WTC11 (cell line): Measurements from ENCODE around the gene MFGE8. TPM values are rescaled to one million over a fixed set of nuclear protein-coding genes. Genes with fewer than 3 reads are reported as not detected.

Experiments used
- ATAC-seq: fragments of 200-7000 bp; cut with Tn5 transposase; 2 replicates; pipeline ENCODE4 v1.10.0; 2021; ENCODE audit warnings: mild to moderate bottlenecking, moderate library complexity
- CTCF ChIA-PET: fragments of 300-600 bp; sonication (Branson Sonifier 250); formaldehyde crosslinking; loops from one replicate; lab custom pipeline; 2021; ENCODE audit warnings: antibody characterized with exemption; lab: Charles Lee
- POLR2A ChIA-PET: fragments of 350-600 bp; sonication (Branson Sonifier 250); formaldehyde crosslinking; loops from one replicate; lab custom pipeline; 2021; ENCODE audit warnings: antibody characterized with exemption; lab: Charles Lee
- DNase-seq: peaks from one replicate; pipeline ENCODE4 v3.0.0; 2021; ENCODE audit warnings: low spot score
- H3K27ac Mint-ChIP-seq: 2 replicates; pipeline ENCODE4 v1.8.0; 2021; ENCODE audit warnings: mixed read lengths
- H3K27me3 Mint-ChIP-seq: 2 replicates; pipeline ENCODE4 v1.8.0; 2021; ENCODE audit warnings: low read depth, mild to moderate bottlenecking, moderate library complexity, mixed read lengths
- H3K36me3 Mint-ChIP-seq: 2 replicates; pipeline ENCODE4 v1.8.0; 2021; ENCODE audit warnings: mixed read lengths
- H3K4me1 Mint-ChIP-seq: 2 replicates; pipeline ENCODE4 v1.8.0; 2022; ENCODE audit warnings: mixed read lengths
- H3K4me3 Mint-ChIP-seq: 2 replicates; pipeline ENCODE4 v1.8.0; 2021; ENCODE audit warnings: mild to moderate bottlenecking, moderate library complexity, mixed read lengths
- H3K9me3 Mint-ChIP-seq: 2 replicates; pipeline ENCODE4 v1.8.0; 2021; ENCODE audit warnings: mixed read lengths
- CREB1 ChIP-seq: sonication (generic); formaldehyde crosslinking; IDR thresholded peaks from 2 replicates; pipeline ENCODE4 v1.8.0; 2023; ENCODE audit warnings: mild to moderate bottlenecking, missing genetic modification reagents
- ELF4 ChIP-seq: sonication (generic); formaldehyde crosslinking; IDR thresholded peaks from 2 replicates; pipeline ENCODE4 v1.8.1; 2022; ENCODE audit warnings: low read depth, mild to moderate bottlenecking, moderate library complexity, missing genetic modification reagents
- GABPB1 ChIP-seq: sonication (generic); formaldehyde crosslinking; IDR thresholded peaks from 2 replicates; pipeline ENCODE4 v1.8.1; 2023; ENCODE audit warnings: mild to moderate bottlenecking, missing genetic modification reagents
- KAT7 ChIP-seq: sonication (generic); formaldehyde crosslinking; IDR thresholded peaks from 2 replicates; pipeline ENCODE4 v1.8.1; 2023; ENCODE audit warnings: missing genetic modification reagents, mild to moderate bottlenecking, borderline replicate concordance
- SOX15 ChIP-seq: fragments of 250-450 bp; sonication (Bioruptor Pico); IDR thresholded peaks from 2 replicates; pipeline ENCODE4 v1.9.0; 2021; ENCODE audit warnings: mild to moderate bottlenecking
- ZBTB21 ChIP-seq: sonication (generic); formaldehyde crosslinking; IDR thresholded peaks from 2 replicates; pipeline ENCODE4 v1.8.1; 2023; ENCODE audit warnings: mild to moderate bottlenecking, missing genetic modification reagents, borderline replicate concordance
- ZNF121 ChIP-seq: sonication (generic); formaldehyde crosslinking; IDR thresholded peaks from 2 replicates; pipeline ENCODE4 v1.8.0; 2023; ENCODE audit warnings: missing genetic modification reagents
- ZNF138 ChIP-seq: sonication (generic); formaldehyde crosslinking; conservative IDR thresholded peaks from 2 replicates; pipeline ENCODE4 v1.8.1; 2022; ENCODE audit warnings: mild to moderate bottlenecking, moderate library complexity, missing genetic modification reagents
- ZNF671 ChIP-seq: fragments of 250-450 bp; sonication (Bioruptor Pico); IDR thresholded peaks from 2 replicates; pipeline ENCODE4 v1.8.0; 2021; ENCODE audit warnings: mild to moderate bottlenecking
- total RNA-seq: library from RNA; stranded (reverse); gene quantifications from 3 replicates; pipeline ENCODE4 v1.2.3, GENCODE V29; 2021
- TF ChIP-seq, protein P1 (sequence below): sonication (generic); formaldehyde crosslinking; IDR thresholded peaks from 2 replicates; pipeline ENCODE4 v1.8.0; 2023; ENCODE audit warnings: missing genetic modification reagents, mild to moderate bottlenecking, borderline replicate concordance
- TF ChIP-seq, protein P2 (sequence below): sonication (generic); formaldehyde crosslinking; IDR thresholded peaks from 2 replicates; pipeline ENCODE4 v1.8.1; 2022; ENCODE audit warnings: mild to moderate bottlenecking, missing genetic modification reagents, moderate library complexity, borderline replicate concordance
- TF ChIP-seq, protein P3 (sequence below): sonication (generic); formaldehyde crosslinking; IDR thresholded peaks from 2 replicates; pipeline ENCODE4 v1.8.1; 2023; ENCODE audit warnings: mild to moderate bottlenecking, missing genetic modification reagents
- TF ChIP-seq, protein P4 (sequence below): sonication (generic); formaldehyde crosslinking; conservative IDR thresholded peaks from 2 replicates; pipeline ENCODE4 v1.8.1; 2022; ENCODE audit warnings: mild to moderate bottlenecking, missing genetic modification reagents
- TF ChIP-seq, protein P5 (sequence below): sonication (generic); formaldehyde crosslinking; IDR thresholded peaks from 2 replicates; pipeline ENCODE4 v1.8.1; 2022; ENCODE audit warnings: low read depth, missing genetic modification reagents, borderline replicate concordance
- TF ChIP-seq, protein P6 (sequence below): fragments of 250-450 bp; sonication (Bioruptor Pico); IDR thresholded peaks from 2 replicates; pipeline ENCODE4 v1.9.0; 2021; ENCODE audit warnings: mild to moderate bottlenecking

The MFGE8 gene
- total RNA-seq, 1 experiment from 2014 or later, result 719 TPM

DNA sequence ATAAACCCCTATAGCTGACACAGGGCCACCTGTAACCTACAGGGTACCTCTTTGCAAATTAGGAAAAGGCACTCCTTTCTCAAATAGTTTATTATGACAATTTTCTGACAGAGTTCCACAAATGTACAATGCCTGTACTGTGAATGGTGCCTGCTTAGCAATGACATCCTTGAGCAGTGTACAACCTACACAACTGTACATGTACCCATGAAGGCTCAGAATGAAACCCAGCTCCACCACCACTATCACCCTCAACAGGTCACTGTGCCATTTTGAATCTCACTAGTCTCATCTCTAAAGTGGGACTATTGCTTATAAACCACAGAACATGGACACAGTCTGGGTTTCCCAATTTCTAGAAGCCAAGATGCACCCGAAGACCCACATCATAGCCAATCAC lies 7.0 kb downstream of the MFGE8 start (continued):
- TF ChIP-seq, protein P1, sequence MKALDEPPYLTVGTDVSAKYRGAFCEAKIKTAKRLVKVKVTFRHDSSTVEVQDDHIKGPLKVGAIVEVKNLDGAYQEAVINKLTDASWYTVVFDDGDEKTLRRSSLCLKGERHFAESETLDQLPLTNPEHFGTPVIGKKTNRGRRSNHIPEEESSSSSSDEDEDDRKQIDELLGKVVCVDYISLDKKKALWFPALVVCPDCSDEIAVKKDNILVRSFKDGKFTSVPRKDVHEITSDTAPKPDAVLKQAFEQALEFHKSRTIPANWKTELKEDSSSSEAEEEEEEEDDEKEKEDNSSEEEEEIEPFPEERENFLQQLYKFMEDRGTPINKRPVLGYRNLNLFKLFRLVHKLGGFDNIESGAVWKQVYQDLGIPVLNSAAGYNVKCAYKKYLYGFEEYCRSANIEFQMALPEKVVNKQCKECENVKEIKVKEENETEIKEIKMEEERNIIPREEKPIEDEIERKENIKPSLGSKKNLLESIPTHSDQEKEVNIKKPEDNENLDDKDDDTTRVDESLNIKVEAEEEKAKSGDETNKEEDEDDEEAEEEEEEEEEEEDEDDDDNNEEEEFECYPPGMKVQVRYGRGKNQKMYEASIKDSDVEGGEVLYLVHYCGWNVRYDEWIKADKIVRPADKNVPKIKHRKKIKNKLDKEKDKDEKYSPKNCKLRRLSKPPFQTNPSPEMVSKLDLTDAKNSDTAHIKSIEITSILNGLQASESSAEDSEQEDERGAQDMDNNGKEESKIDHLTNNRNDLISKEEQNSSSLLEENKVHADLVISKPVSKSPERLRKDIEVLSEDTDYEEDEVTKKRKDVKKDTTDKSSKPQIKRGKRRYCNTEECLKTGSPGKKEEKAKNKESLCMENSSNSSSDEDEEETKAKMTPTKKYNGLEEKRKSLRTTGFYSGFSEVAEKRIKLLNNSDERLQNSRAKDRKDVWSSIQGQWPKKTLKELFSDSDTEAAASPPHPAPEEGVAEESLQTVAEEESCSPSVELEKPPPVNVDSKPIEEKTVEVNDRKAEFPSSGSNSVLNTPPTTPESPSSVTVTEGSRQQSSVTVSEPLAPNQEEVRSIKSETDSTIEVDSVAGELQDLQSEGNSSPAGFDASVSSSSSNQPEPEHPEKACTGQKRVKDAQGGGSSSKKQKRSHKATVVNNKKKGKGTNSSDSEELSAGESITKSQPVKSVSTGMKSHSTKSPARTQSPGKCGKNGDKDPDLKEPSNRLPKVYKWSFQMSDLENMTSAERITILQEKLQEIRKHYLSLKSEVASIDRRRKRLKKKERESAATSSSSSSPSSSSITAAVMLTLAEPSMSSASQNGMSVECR (CRISPR knock-in tag), result no peak
- TF ChIP-seq ZNF121 (CRISPR knock-in tag) (no peak), GABPB1 (CRISPR knock-in tag) (no peak), ELF4 (no peak), CREB1 (CRISPR knock-in tag) (no peak), SOX15 (CRISPR knock-in tag) (no peak), KAT7 (no peak), ZBTB21 (no peak), ZNF671 (CRISPR knock-in tag) (no peak), ZNF138 (CRISPR knock-in tag) (no peak)
- TF ChIP-seq, protein P2, sequence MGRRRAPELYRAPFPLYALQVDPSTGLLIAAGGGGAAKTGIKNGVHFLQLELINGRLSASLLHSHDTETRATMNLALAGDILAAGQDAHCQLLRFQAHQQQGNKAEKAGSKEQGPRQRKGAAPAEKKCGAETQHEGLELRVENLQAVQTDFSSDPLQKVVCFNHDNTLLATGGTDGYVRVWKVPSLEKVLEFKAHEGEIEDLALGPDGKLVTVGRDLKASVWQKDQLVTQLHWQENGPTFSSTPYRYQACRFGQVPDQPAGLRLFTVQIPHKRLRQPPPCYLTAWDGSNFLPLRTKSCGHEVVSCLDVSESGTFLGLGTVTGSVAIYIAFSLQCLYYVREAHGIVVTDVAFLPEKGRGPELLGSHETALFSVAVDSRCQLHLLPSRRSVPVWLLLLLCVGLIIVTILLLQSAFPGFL, result no peak
- TF ChIP-seq, protein P3, sequence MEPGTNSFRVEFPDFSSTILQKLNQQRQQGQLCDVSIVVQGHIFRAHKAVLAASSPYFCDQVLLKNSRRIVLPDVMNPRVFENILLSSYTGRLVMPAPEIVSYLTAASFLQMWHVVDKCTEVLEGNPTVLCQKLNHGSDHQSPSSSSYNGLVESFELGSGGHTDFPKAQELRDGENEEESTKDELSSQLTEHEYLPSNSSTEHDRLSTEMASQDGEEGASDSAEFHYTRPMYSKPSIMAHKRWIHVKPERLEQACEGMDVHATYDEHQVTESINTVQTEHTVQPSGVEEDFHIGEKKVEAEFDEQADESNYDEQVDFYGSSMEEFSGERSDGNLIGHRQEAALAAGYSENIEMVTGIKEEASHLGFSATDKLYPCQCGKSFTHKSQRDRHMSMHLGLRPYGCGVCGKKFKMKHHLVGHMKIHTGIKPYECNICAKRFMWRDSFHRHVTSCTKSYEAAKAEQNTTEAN, result no peak
- TF ChIP-seq, protein P4, sequence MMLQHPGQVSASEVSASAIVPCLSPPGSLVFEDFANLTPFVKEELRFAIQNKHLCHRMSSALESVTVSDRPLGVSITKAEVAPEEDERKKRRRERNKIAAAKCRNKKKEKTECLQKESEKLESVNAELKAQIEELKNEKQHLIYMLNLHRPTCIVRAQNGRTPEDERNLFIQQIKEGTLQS, result no peak
- TF ChIP-seq, protein P5, sequence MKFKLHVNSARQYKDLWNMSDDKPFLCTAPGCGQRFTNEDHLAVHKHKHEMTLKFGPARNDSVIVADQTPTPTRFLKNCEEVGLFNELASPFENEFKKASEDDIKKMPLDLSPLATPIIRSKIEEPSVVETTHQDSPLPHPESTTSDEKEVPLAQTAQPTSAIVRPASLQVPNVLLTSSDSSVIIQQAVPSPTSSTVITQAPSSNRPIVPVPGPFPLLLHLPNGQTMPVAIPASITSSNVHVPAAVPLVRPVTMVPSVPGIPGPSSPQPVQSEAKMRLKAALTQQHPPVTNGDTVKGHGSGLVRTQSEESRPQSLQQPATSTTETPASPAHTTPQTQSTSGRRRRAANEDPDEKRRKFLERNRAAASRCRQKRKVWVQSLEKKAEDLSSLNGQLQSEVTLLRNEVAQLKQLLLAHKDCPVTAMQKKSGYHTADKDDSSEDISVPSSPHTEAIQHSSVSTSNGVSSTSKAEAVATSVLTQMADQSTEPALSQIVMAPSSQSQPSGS (CRISPR knock-in tag), result no peak

DNA sequence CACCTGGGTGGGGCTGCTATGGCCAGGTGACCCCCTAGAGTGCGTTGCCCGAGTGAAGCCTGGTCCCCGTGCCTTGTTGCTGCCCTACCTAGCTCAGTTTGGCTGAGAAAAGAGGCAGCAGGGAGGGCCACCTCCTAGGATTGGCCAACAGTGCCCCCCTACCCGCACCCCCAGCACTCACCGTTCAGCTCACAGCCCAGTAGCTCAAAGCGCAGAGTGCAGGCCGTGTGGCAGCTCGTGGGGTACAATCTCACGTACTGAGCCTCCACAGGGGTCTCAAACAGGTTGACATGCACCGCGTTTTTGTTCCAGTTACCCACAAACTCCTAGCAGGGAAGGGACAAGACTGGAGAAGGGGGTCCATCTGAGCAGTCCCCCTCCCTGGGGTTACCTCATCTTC lies 7.6 kb downstream of the MFGE8 start:
- Mint-ChIP-seq H3K27ac (peak overlapping the region; percentile 74; the same call in 1 of the 2 replicates), H3K4me3 (no peak overlapping the region), H3K27me3 (no peaks in the 10 kb centered on the region; the same call in 1 of the 2 replicates), H3K9me3 (no peaks in the 10 kb centered on the region), H3K36me3 (peaks cover 97% of the 10 kb centered on the region), H3K4me1 (peaks cover 69% of the 10 kb centered on the region)
- ATAC-seq (no peak), DNase-seq (no peak)
- ChIA-PET POLR2A (interaction anchor here (0.6 to 1.7 kb wide), 8 partner anchors 11 to 98 kb away, joined by 3 to 7 read pairs (median 4); partner anchors contain the start of gene HAPLN3), CTCF (interaction anchor here (0.8 to 8.6 kb wide), 34 partner anchors 9 to 338 kb away, joined by 3 to 226 read pairs (median 6); partner anchors contain the start of genes ABHD2, FANCI, HAPLN3 and MFGE8)
- TF ChIP-seq, protein P6, sequence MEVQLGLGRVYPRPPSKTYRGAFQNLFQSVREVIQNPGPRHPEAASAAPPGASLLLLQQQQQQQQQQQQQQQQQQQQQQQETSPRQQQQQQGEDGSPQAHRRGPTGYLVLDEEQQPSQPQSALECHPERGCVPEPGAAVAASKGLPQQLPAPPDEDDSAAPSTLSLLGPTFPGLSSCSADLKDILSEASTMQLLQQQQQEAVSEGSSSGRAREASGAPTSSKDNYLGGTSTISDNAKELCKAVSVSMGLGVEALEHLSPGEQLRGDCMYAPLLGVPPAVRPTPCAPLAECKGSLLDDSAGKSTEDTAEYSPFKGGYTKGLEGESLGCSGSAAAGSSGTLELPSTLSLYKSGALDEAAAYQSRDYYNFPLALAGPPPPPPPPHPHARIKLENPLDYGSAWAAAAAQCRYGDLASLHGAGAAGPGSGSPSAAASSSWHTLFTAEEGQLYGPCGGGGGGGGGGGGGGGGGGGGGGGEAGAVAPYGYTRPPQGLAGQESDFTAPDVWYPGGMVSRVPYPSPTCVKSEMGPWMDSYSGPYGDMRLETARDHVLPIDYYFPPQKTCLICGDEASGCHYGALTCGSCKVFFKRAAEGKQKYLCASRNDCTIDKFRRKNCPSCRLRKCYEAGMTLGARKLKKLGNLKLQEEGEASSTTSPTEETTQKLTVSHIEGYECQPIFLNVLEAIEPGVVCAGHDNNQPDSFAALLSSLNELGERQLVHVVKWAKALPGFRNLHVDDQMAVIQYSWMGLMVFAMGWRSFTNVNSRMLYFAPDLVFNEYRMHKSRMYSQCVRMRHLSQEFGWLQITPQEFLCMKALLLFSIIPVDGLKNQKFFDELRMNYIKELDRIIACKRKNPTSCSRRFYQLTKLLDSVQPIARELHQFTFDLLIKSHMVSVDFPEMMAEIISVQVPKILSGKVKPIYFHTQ (CRISPR knock-in tag), result no peak
